OCI-LY3 (cell line): ENCODE results near the gene R3HDM2.
A peak's percentile ranks its signal among the peaks of the same experiment; 100 is the strongest.

ENCODE experiments used
- H2AFZ ChIP-seq: fragments of 200-600, 300-600 bp; shearing (Covaris generic); 2 replicates; pipeline ENCODE4 v1.6.0; 2014; ENCODE audit warnings: antibody characterized with exemption, low read depth, low read length
- H3K27ac ChIP-seq: fragments of 200-600, 300-600 bp; sonication (generic); 2 replicates; pipeline ENCODE4 v1.5.1; 2014; ENCODE audit warnings: mild to moderate bottlenecking, low read length, moderate library complexity, mixed read lengths
- H3K27me3 ChIP-seq: fragments of 200-600, 300-600 bp; sonication (generic); 2 replicates; pipeline ENCODE4 v1.6.1; 2014; ENCODE audit warnings: low read depth, low read length, mixed read lengths
- H3K36me3 ChIP-seq: fragments of 200-600, 300-600 bp; sonication (generic); replicated peaks from 2 replicates; pipeline ENCODE3; 2014; ENCODE audit warnings: low read depth, low read length, mixed read lengths
- H3K4me1 ChIP-seq: fragments of 300-600, 200-600 bp; sonication (generic); 2 replicates; pipeline ENCODE4 v1.6.1; 2014; ENCODE audit warnings: low read length, mixed read lengths
- H3K4me2 ChIP-seq: fragments of 200-600, 300-600 bp; sonication (generic); 2 replicates; pipeline ENCODE4 v1.6.1; 2014; ENCODE audit warnings: low read length, mixed read lengths
- H3K4me3 ChIP-seq: fragments of 300-600, 200-600 bp; sonication (generic); 2 replicates; pipeline ENCODE4 v1.5.1; 2014; ENCODE audit warnings: antibody characterized with exemption, mild to moderate bottlenecking, low read length, moderate library complexity
- H3K79me2 ChIP-seq: fragments of 300-600, 200-600 bp; shearing (Covaris generic); 2 replicates; pipeline ENCODE4 v1.6.1; 2014; ENCODE audit warnings: mild to moderate bottlenecking, low read length, mixed read lengths
- H3K9ac ChIP-seq: fragments of 300-600, 200-600 bp; shearing (Covaris generic); 2 replicates; pipeline ENCODE4 v1.6.0; 2014; ENCODE audit warnings: mild to moderate bottlenecking, low read length, moderate library complexity
- H3K9me3 ChIP-seq: fragments of 200-600, 300-600 bp; shearing (Covaris generic); 2 replicates; pipeline ENCODE4 v1.6.1; 2014; ENCODE audit warnings: low read length, mixed read lengths; ENCODE audit not compliant: insufficient read depth
- H4K20me1 ChIP-seq: fragments of 200-600, 300-600 bp; sonication (generic); 2 replicates; pipeline ENCODE4 v1.6.1; 2016; ENCODE audit warnings: low read length, mixed read lengths; ENCODE audit not compliant: insufficient read depth
- CTCF ChIP-seq: fragments of 200-600, 300-600 bp; sonication (generic); IDR thresholded peaks from 2 replicates; pipeline ENCODE4 v1.5.1; 2014; ENCODE audit warnings: antibody characterized with exemption, low read length, low read depth
- EZH2phosphoT487 ChIP-seq: fragments of 200-600 bp; shearing (Covaris generic); IDR thresholded peaks from 2 replicates; pipeline ENCODE4 v1.6.1; 2018; ENCODE audit warnings: antibody characterized with exemption, mixed run types, low read depth

R3HDM2 gene

GRCh38 chr12:57230381-57231155, 200.3 kb downstream of the R3HDM2 start:
- Histone ChIP-seq H3K4me3 (peak overlapping the region; percentile 82), H3K4me2 (peak overlapping the region; percentile 100), H3K4me1 (peaks cover 23% of the 10 kb centered on the region), H3K79me2 (peaks cover 29% of the 10 kb centered on the region), H3K9ac (peak overlapping the region; percentile 97), H3K27me3 (no peaks in the 10 kb centered on the region), H4K20me1 (peaks cover 15% of the 10 kb centered on the region), H3K27ac (peak overlapping the region; percentile 71), H3K36me3 (peaks cover 47% of the 10 kb centered on the region), H3K9me3 (no peaks in the 10 kb centered on the region), H2AFZ (no peak overlapping the region)
- TF ChIP-seq CTCF (no peak), EZH2phosphoT487 (no peak)

GRCh38 chr12:57229634-57230380, 201.0 kb downstream of the R3HDM2 start, which contains the start of gene SHMT2:
Gene SHMT2 (plus strand): TSS chr12:57229711. CDS start chr12:57229779, 68 bp downstream.
- Histone ChIP-seq H4K20me1 (peaks cover 15% of the 10 kb centered on the region), H3K4me2 (peak within 1 kb of the TSS; percentile 100), H2AFZ (peak within 1 kb of the TSS; percentile 81), H3K9ac (peak within 1 kb of the TSS; percentile 97), H3K9me3 (no peaks in the 10 kb centered on the region), H3K4me3 (peak within 1 kb of the TSS; percentile 82), H3K27me3 (no peaks in the 10 kb centered on the region), H3K36me3 (peaks cover 46% of the 10 kb centered on the region), H3K4me1 (peaks cover 23% of the 10 kb centered on the region), H3K27ac (peak within 1 kb of the TSS; percentile 71), H3K79me2 (peaks cover 29% of the 10 kb centered on the region)
- TF ChIP-seq CTCF (no peak), EZH2phosphoT487 (no peak)

GRCh38 chr12:57229046-57229633, 201.7 kb downstream of the R3HDM2 start:
- Histone ChIP-seq H2AFZ (peak overlapping the region; percentile 81), H4K20me1 (peaks cover 15% of the 10 kb centered on the region), H3K27me3 (no peaks in the 10 kb centered on the region), H3K79me2 (peaks cover 29% of the 10 kb centered on the region), H3K9ac (peak overlapping the region; percentile 97), H3K9me3 (no peaks in the 10 kb centered on the region), H3K4me2 (peak overlapping the region; percentile 100), H3K4me1 (peaks cover 23% of the 10 kb centered on the region), H3K4me3 (peak overlapping the region; percentile 82), H3K27ac (peak overlapping the region; percentile 71; the same call in 1 of the 2 replicates), H3K36me3 (peaks cover 40% of the 10 kb centered on the region)
- TF ChIP-seq EZH2phosphoT487 (no peak), CTCF (no peak)
